HG03095 (cell line): ENCODE results near the gene NPHS1.
"Not testable (repeated sequence)": the region's sequence is repeated elsewhere in the genome, so short reads cannot be mapped to it uniquely, and the experiment has no call there.

Experiments
- ATAC-seq: cut with Tn5 transposase; IDR thresholded peaks from one replicate; pipeline ENCODE4 v1.9.1; 2021; ENCODE audit warnings: moderate library complexity; ENCODE audit not compliant: unreplicated experiment

Gene NPHS1

DNA sequence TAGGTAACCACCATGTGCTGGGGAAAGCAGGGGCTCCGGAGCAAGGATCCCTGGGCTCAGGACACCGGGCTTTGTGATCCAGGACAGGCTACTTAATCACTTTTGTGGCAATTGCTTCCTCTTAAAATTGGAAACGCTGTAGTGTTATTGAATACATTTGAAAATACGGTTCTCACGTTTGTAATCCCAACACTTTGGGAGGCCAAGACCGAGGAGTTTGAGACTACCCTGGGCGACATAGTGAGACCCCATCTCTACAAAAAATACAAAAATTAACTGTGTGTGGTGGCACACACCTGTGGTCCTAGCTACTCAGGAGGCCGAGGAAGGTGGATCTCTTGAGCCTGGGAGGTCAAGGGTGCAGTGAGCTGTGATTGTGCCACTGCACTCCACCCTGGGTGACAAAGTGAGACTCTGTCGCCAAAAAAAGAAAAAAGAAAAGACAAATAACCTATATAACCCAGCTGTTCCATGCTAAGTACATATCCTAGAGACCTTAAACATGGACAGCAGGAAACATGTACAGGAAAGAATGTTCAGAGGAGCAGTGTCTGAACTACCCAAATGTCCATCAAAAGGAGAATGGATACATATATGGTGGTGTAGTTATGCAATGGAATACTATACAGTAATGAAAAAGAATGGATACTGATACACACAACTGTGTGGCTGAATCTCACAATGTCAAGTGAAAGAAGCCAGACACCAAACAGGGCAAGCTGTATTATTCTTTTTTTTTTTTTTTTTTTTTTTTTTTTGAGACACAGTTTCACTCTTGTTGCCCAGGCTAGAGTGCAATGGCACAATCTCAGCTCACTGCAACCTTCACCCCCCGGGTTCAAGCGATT, 39.0 kb downstream of the NPHS1 start:
- ATAC-seq = no peak

GRCh38 chr19:35812220-35813042, 39.9 kb downstream of the NPHS1 start, which contains the start of gene PRODH2:
TSS of gene PRODH2 (minus strand) at chr19:35812845. CDS start at chr19:35812805, 40 bp downstream.
- no peak for ATAC-seq

DNA sequence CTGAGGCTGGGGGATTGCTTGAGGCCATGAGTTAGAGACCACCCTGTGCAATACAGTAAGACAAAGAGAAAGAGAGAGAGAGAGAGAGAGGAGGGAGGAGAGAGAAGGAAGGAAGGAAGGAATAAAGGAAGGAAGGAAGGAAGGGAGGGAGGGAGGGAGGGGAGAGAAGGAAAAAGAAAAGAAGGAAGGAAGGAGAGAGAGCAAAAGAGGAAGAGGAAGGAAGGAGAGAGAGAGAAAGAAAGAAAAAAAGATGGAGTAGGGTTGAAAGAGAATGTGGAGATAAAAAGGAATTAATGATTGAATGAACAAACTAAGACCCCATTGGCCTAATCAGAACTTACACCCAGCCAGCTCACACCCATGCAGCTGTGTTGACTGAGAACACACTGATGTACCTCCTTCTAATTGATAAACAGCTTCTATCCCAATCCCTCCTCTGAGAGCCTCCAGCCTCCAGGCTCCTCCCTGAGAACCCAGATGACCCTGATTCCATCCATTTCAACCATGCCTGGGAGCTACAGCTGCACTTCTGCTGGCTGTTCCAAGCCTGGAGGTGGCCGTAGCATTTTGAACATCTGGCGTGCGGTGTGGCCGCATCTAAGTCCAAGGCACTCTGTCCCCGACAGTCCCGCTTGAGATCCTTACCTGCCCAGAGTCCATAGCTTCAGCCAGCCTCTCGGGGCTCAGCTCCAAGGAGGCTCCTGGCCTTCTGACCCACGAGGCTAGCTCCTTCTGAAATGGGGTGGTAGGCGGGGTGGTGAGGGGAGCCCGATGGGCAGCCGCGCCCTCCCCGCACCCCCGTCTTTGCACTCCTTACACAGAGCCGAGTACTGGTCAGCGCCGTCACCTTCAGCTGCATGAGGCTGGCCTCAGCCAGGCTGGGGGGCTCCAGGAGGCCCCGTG, 40.7 kb downstream of the NPHS1 start:
- ATAC-seq = no peak

- no peak for ATAC-seq
Observed at GRCh38 chr19:35807633-35808032, 44.7 kb downstream of the NPHS1 start.

GRCh38 chr19:35806597-35806996, 45.7 kb downstream of the NPHS1 start:
- no peak for ATAC-seq

GRCh38 chr19:35805526-35806102, 46.7 kb downstream of the NPHS1 start:
- ATAC-seq = no peak

GRCh38 chr19:35801828-35802227, 50.5 kb downstream of the NPHS1 start:
- ATAC-seq = no peak

DNA sequence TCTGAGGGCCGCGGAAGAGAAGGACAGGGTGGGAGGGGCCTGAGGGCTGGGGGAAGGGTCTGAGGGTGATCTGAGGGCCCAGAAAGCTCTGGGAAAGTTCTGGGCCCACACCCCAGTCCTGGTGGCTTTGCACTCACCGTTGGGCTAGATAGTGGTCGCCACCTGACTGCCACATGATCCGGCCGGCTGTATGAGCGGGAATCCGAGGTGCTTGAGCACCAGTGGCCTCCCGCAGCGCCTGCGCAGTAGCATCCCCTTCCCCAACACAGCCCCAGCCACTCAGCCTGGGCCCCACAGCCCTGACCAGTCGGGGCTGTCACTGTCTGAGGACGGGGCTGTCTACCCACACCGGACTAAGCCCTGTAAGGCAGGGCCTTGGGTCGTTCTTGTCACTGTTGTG, 54.6 kb downstream of the NPHS1 start:
- ATAC-seq = no peak

GRCh38 chr19:35796645-35797542, 55.4 kb downstream of the NPHS1 start:
- no peak for ATAC-seq

DNA sequence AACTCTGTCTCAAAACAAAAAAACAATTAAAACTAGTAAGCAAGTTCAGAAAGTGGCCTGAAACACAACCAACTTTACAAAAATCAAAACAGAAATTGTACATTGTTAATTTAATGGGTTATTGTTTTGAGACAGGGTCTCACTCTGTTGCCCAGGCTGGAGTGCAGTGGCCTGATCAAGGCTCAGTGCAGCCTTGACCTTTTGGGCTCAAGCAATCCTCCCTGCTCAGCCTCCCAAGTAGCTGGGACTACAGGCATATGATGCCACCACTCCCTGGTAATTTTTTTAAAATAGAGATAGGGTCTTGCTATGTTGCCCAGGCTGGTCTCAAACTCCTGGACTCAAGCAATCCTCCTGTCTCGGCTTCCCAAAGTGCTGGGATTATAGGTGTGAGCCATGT, 56.7 kb downstream of the NPHS1 start:
- ATAC-seq = not testable (repeated sequence)

DNA sequence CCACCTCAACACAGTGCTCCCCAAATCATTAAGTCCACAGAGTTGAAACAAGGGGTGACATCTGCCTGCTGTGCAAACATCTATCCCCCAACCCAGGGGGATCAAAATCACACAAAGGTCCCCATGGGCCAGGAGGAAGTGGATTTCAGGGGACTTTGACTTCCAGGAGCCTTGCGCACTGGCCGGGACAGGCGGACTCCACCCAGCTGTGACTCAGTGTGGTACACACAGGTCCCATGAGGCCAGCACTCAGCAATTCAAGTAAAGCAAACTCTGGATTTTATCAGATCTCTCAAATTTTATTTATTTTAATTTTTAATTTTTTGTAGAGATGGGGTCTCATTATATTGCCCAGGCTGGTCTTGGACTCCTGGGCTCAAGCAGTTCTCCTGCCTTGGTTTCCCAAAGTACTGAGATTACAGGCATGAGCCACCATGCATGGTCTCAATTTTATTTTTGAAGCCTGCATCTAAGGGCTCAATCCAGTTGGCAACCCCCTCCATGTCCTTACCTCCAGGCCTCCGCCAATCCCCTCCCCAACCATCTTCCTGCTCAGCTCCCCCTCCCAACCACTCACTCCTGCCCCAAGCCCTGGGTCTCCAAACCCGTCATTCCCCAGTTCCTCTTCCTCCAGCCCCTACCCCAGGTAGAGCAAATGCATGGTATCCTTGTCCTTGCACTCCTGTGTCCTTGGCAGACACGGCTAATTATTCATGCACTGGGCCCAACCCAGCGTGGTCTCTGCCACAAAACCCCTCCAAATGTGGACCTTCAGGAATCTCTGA, 58.7 kb downstream of the NPHS1 start:
- no peak for ATAC-seq

DNA sequence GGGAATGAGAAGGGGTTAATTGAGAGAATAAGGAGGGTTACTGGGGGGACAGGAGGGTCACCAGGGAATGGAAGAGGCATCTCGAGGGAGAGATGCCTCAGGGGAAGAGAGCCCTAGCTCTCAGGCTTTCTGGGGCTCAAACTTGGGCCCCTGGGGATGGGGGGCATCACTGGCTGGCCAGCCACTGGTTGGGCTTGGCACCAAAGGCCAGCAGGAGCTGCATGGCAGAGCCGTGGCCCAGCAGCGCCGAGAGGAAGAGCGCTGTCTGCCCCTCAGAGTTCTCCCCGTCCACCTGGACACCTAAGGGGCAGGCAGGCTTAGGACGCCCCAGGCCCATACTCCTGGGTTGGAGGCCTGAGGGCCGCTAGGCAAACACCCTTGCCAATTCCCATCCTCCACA, 59.4 kb downstream of the NPHS1 start:
- no peak for ATAC-seq

- ATAC-seq = no peak
Observed at GRCh38 chr19:35792312-35792711, 60.0 kb downstream of the NPHS1 start.

DNA sequence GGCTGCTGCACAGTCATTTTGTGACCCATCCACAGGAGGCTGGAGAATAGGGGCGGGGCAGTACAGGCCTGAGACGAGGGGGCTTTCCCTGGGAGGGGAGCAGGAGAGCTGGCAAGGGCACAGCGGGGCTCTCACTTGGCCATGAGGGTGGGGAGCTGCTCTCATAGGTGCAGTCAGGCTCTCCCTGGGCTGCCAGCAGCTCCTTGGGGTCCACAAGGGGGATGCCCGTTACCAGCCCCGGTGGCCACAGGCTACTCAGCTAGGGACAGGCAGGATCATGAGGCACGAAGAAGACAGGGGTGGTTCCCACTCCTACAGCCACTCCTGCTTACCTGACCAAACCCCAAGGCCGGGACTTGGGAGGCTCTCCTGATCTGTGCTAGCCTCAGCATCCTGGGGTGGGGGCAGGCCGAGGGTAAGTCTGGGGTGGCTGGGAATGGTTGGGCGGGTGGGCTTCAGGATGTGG, 60.5 kb downstream of the NPHS1 start:
- no peak for ATAC-seq

DNA sequence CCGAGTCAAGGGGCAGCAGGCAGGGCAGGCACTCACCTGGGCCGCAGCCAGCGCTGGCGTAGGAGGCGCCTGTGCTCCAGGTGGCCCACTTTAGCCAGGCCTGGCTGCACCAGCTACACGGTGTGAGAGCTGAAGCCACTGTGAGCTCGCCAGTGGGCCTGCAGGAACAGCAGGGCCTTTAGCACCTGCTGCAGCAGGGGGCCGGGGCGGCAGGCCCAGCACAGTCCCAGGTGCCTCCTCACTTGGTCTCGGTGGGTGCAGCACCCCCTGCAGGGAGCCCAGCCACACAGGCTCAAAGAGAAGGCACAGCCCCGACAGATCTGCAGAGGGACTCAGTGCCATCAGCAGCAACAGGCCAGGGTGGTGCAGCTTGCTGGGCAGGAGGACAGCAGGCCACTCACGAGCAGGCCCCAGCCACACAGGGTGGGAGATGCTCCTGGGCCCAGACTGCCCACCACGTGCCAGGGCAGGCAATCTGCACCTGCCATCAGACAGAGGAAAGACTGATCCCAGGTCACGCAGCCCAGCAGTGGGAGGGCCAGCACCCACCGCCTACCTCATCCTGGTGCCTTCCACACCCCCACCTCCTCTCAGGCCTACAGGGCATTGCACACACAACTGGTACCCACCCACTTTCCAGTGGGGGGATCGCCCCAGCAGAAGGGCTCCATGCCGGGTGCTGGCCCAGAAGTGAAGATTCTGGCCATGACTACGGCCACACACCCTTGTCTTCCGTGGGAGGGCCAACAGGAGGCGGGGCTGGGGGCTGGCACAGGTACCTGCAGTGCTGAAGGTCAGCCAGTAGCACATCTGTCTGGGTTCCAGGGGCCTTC, 61.1 kb downstream of the NPHS1 start:
- no peak for ATAC-seq

GRCh38 chr19:35789978-35790944, 62.0 kb downstream of the NPHS1 start:
- ATAC-seq = no peak
